Measurements from ENCODE around the gene PPP3CA.
"Not testable (repeated sequence)": the region's sequence is repeated elsewhere in the genome, so short reads cannot be mapped to it uniquely, and the experiment has no call there.

PPP3CA gene

GRCh38 chr4:101201421-101201820 lies 145.9 kb downstream of the PPP3CA start:
- no peak for DNase-seq

- DNase-seq: peak; percentile 82 to 98 (median 95)
These were observed 146.8 kb downstream of the PPP3CA start for GRCh38 chr4:101200561-101200960.

GRCh38 chr4:101199507-101200285 lies 147.6 kb downstream of the PPP3CA start:
- DNase-seq: no peak

GRCh38 chr4:101198682-101199339 lies 148.5 kb downstream of the PPP3CA start:
- DNase-seq: no peak

GRCh38 chr4:101197350-101197749 lies 150.0 kb downstream of the PPP3CA start:
- no peak for DNase-seq

- DNase-seq: no peak
These were observed 155.1 kb downstream of the PPP3CA start for GRCh38 chr4:101192244-101192643.

- DNase-seq: no peak
These were observed 155.8 kb downstream of the PPP3CA start for GRCh38 chr4:101191302-101192098.

- DNase-seq: no peak
These were observed 156.6 kb downstream of the PPP3CA start for GRCh38 chr4:101190751-101191150.

- DNase-seq: no peak
These were observed 158.4 kb downstream of the PPP3CA start for GRCh38 chr4:101188906-101189305.

- no peak for DNase-seq
These were observed 159.5 kb downstream of the PPP3CA start for GRCh38 chr4:101187841-101188240.

- no peak for DNase-seq
These were observed 160.7 kb downstream of the PPP3CA start for GRCh38 chr4:101186567-101187184.

- DNase-seq: no peak
These were observed 162.7 kb downstream of the PPP3CA start for GRCh38 chr4:101184668-101185067.

- peak in 2 of 3 donors; percentile 39 to 54 for DNase-seq
These were observed 163.5 kb downstream of the PPP3CA start for GRCh38 chr4:101183666-101184373.

GRCh38 chr4:101183221-101183620 lies 164.1 kb downstream of the PPP3CA start:
- peak in 2 of 3 donors; percentile 44 to 53 for DNase-seq

- DNase-seq: not testable (repeated sequence)
These were observed 164.6 kb downstream of the PPP3CA start for GRCh38 chr4:101182688-101183087.

GRCh38 chr4:101178731-101179130 lies 168.6 kb downstream of the PPP3CA start:
- DNase-seq: no peak

- DNase-seq: no peak
These were observed 170.2 kb downstream of the PPP3CA start for GRCh38 chr4:101177154-101177553.

GRCh38 chr4:101175896-101176676 lies 171.2 kb downstream of the PPP3CA start:
- DNase-seq: peak in 1 of 3 donors; percentile 29

- DNase-seq: peak in 1 of 3 donors; percentile 43
These were observed 172.5 kb downstream of the PPP3CA start for GRCh38 chr4:101174679-101175345.

- peak; percentile 66 to 92 (median 78) for DNase-seq
These were observed 175.0 kb downstream of the PPP3CA start for GRCh38 chr4:101172369-101172768.

GRCh38 chr4:101171747-101172146 lies 175.6 kb downstream of the PPP3CA start:
- DNase-seq: peak in 2 of 3 donors; percentile 30 to 75

Measured in suppressor macrophage treated with lipopolysaccharide for 1 hour (primary cell).